SU-DHL-6 (cell line): ENCODE measurements around the gene ANKRD33B.

ENCODE experiments used
- H2AFZ ChIP-seq: fragments of 200-600 bp; sonication (generic); 2 replicates; pipeline ENCODE4 v1.6.1; 2014; ENCODE audit warnings: low read depth, mild to moderate bottlenecking, moderate library complexity, mixed read lengths, antibody characterized with exemption, low read length; ENCODE audit not compliant: severe bottlenecking
- H3F3A ChIP-seq: fragments of 200-600 bp; shearing (Covaris generic); 2 replicates; pipeline ENCODE4 v1.6.0; 2016; ENCODE audit warnings: antibody characterized with exemption, mild to moderate bottlenecking; ENCODE audit not compliant: insufficient read depth
- H3K27ac ChIP-seq: fragments of 200-600 bp; sonication (generic); 2 replicates; pipeline ENCODE4 v1.5.1; 2016; ENCODE audit warnings: low read depth, mild to moderate bottlenecking, low read length, moderate library complexity, mixed read lengths
- H3K27me3 ChIP-seq: fragments of 200-600 bp; sonication (generic), shearing (Covaris generic); 2 replicates; pipeline ENCODE4 v1.6.0; 2014; ENCODE audit warnings: mild to moderate bottlenecking, low read length
- H3K36me3 ChIP-seq: fragments of 200-600 bp; sonication (generic); 2 replicates; pipeline ENCODE4 v1.6.1; 2014; ENCODE audit warnings: mild to moderate bottlenecking, low read length, mixed read lengths
- H3K4me2 ChIP-seq: fragments of 300-600, 200-600 bp; shearing (Covaris generic), sonication (generic); 2 replicates; pipeline ENCODE4 v1.6.0; 2014; ENCODE audit warnings: low read length, low read depth, mild to moderate bottlenecking; ENCODE audit not compliant: poor library complexity, severe bottlenecking
- H3K4me3 ChIP-seq: fragments of 200-600 bp; sonication (generic); 2 replicates; pipeline ENCODE4 v1.5.1; 2014; ENCODE audit warnings: antibody characterized with exemption, low read length, mild to moderate bottlenecking, mixed read lengths; ENCODE audit not compliant: insufficient read depth, poor library complexity, severe bottlenecking
- H3K79me2 ChIP-seq: fragments of 200-600 bp; sonication (generic); 2 replicates; pipeline ENCODE4 v1.6.1; 2014; ENCODE audit warnings: mild to moderate bottlenecking, low read length, moderate library complexity; ENCODE audit not compliant: insufficient read depth
- H3K9ac ChIP-seq: fragments of 200-600 bp; sonication (generic); 2 replicates; pipeline ENCODE4 v1.7.0; 2014; ENCODE audit warnings: mild to moderate bottlenecking, low read length
- H3K9me2 ChIP-seq: fragments of 200-600 bp; sonication (generic); replicated peaks from 2 replicates; pipeline ENCODE4 v1.6.1; 2014; ENCODE audit warnings: low read length; ENCODE audit not compliant: insufficient read depth
- H3K9me3 ChIP-seq: fragments of 200-600 bp; sonication (generic); 2 replicates; pipeline ENCODE4 v1.6.1; 2014; ENCODE audit warnings: low read length, mixed read lengths; ENCODE audit not compliant: insufficient read depth
- H4K20me1 ChIP-seq: fragments of 200-600 bp; sonication (generic); 2 replicates; pipeline ENCODE4 v1.6.1; 2014; ENCODE audit warnings: low read depth, mild to moderate bottlenecking, antibody characterized with exemption, low read length, moderate library complexity, mixed read lengths
- CTCF ChIP-seq: fragments of 200-600 bp; sonication (generic); IDR thresholded peaks from one replicate; pipeline ENCODE4 v1.5.1; 2017; ENCODE audit warnings: antibody characterized with exemption, mild to moderate bottlenecking, low read length, moderate library complexity; ENCODE audit not compliant: insufficient read depth, poor library complexity, severe bottlenecking
- EZH2phosphoT487 ChIP-seq: fragments of 200-600 bp; sonication (generic), shearing (Covaris generic); conservative IDR thresholded peaks from 2 replicates; pipeline ENCODE4 v1.6.1; 2018; ENCODE audit warnings: mild to moderate bottlenecking, antibody characterized with exemption, low read length, moderate library complexity, mixed read lengths

ANKRD33B gene

GRCh38 chr5:10578869-10579268 lies 15.0 kb downstream of the ANKRD33B start:
- TF ChIP-seq EZH2phosphoT487, result no peak
- TF ChIP-seq CTCF, result no peak
- H3K79me2 ChIP-seq, result peaks cover 86% of the 10 kb centered on the region
- H4K20me1 ChIP-seq, result peaks cover 5% of the 10 kb centered on the region; the same call in 1 of the 2 replicates
- no peak overlapping the region for H2AFZ ChIP-seq
- H3K9me2 ChIP-seq, result no peaks in the 10 kb centered on the region
- H3F3A ChIP-seq, result peaks cover 23% of the 10 kb centered on the region
- H3K9ac ChIP-seq, result peak overlapping the region; percentile 31; the same call in 1 of the 2 replicates
- no peaks in the 10 kb centered on the region for H3K9me3 ChIP-seq
- H3K4me3 ChIP-seq, result peak overlapping the region; percentile 23
- H3K4me2 ChIP-seq, result peak overlapping the region; percentile 52
- H3K36me3 ChIP-seq, result no peaks in the 10 kb centered on the region
- no peaks in the 10 kb centered on the region for H3K27me3 ChIP-seq
- H3K27ac ChIP-seq, result peak overlapping the region; percentile 73

- Histone ChIP-seq H3K4me3 (peak overlapping the region; percentile 22), H3K9me2 (no peaks in the 10 kb centered on the region), H2AFZ (no peak overlapping the region), H3F3A (peaks cover 19% of the 10 kb centered on the region), H3K79me2 (peaks cover 89% of the 10 kb centered on the region), H3K4me2 (peak overlapping the region; percentile 52), H3K27ac (peak overlapping the region; percentile 73), H3K9me3 (no peaks in the 10 kb centered on the region), H3K36me3 (no peaks in the 10 kb centered on the region), H3K27me3 (no peaks in the 10 kb centered on the region), H4K20me1 (no peaks in the 10 kb centered on the region), H3K9ac (0 out of 2 replicates have a peak overlapping the region, but pooled peaks have one; percentile 3)
- TF ChIP-seq CTCF (no peak), EZH2phosphoT487 (no peak)
These were observed 16.0 kb downstream of the ANKRD33B start for GRCh38 chr5:10579536-10580521.

- no peak overlapping the region for H3K27ac ChIP-seq
- H3K4me3 ChIP-seq, result no peak overlapping the region
- peaks cover 19% of the 10 kb centered on the region for H3F3A ChIP-seq
- no peak overlapping the region for H3K9ac ChIP-seq
- H3K79me2 ChIP-seq, result peaks cover 95% of the 10 kb centered on the region
- H3K9me2 ChIP-seq, result no peaks in the 10 kb centered on the region
- no peaks in the 10 kb centered on the region for H3K9me3 ChIP-seq
- H3K27me3 ChIP-seq, result no peaks in the 10 kb centered on the region
- no peak overlapping the region for H2AFZ ChIP-seq
- no peaks in the 10 kb centered on the region for H4K20me1 ChIP-seq
- no peaks in the 10 kb centered on the region for H3K36me3 ChIP-seq
- no peak overlapping the region for H3K4me2 ChIP-seq
- no peak for TF ChIP-seq CTCF
- no peak for TF ChIP-seq EZH2phosphoT487
These were observed 16.9 kb downstream of the ANKRD33B start for GRCh38 chr5:10580531-10581423.
